Measurements from ENCODE around the gene MYH9. TPM values are rescaled to one million over a fixed set of nuclear protein-coding genes. Genes with fewer than 3 reads are reported as not detected.

The MYH9 gene
- total RNA-seq, 2 experiments from 2014 or later, result 112 to 223 TPM

DNA sequence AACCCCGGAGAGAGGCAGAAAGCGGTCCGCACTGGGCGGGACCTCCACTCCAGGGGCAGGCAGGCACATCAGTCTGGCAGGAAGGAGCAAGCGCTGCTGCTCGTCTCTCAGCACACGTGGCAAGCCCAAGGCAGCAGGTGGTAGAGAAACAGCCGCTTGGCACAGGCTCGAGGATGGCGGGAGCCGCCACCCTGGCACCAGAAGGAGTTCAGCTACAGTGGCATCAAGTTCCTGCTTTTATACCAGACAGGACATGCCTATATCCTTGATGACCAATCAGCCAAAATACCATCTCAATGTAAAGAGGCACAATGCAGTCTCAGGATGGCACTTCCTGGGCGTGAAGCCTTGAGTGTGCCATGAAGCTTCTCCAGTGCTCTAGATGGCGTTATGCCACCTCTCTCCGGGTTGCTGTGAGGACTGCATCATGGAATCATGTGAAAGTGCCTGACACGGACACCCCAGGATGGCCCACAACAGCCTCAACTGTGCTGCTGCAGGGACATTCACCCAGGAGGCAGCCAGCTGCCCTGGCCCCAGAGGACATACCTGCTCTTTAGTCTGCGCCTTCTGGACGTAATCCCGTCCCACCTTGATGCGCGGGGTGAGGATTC is 70.0 kb downstream of the MYH9 start:
- TF ChIP-seq EZH2phosphoT487 (IDR thresholded peaks at IDR 0.05; ENCODE audit: borderline replicate concordance, low read depth, low read length), result no peak
- TF ChIP-seq CTCF (conservative IDR thresholded peaks at IDR 0.05; ENCODE audit: low read length), result no peak
- Histone ChIP-seq H3K4me2 (ENCODE audit: low read length) (no peak overlapping the region), H4K20me1 (ENCODE audit: insufficient read depth, low read length) (no peaks in the 10 kb centered on the region), H3K4me1 (ENCODE audit: insufficient read depth, low read length, poor library complexity, severe bottlenecking) (no peaks in the 10 kb centered on the region), H2AFZ (ENCODE audit: low read length) (no peak overlapping the region), H3K27ac (ENCODE audit: low read depth, low read length, poor library complexity, severe bottlenecking) (no peak overlapping the region), H3K79me2 (ENCODE audit: insufficient read depth, low read depth, low read length) (no peaks in the 10 kb centered on the region), H3K4me3 (ENCODE audit: low read depth, low read length, poor library complexity, severe bottlenecking) (no peak overlapping the region), H3K9me3 (ENCODE audit: low read length) (no peaks in the 10 kb centered on the region), H3K36me3 (ENCODE audit: insufficient read depth, low read length) (peaks cover 93% of the 10 kb centered on the region), H3K9me2 (ENCODE audit: insufficient read depth, low read length) (no peaks in the 10 kb centered on the region)
- intact Hi-C loops (cut with micrococcal nuclease; ENCODE audit: unreplicated experiment), result no loop called here
- CTCF ChIA-PET (ENCODE audit: unreplicated experiment), result no interaction called here
- POLR2A ChIA-PET, result interaction anchor here (0.7 kb wide), 1 partner anchor 424 kb away, joined by 3 read pairs; no protein-coding TSS in a partner anchor
- DNase-seq (ENCODE audit: low spot score), result no peak
- no TSS peak for BruUV-seq (replicated peaks)

DNA sequence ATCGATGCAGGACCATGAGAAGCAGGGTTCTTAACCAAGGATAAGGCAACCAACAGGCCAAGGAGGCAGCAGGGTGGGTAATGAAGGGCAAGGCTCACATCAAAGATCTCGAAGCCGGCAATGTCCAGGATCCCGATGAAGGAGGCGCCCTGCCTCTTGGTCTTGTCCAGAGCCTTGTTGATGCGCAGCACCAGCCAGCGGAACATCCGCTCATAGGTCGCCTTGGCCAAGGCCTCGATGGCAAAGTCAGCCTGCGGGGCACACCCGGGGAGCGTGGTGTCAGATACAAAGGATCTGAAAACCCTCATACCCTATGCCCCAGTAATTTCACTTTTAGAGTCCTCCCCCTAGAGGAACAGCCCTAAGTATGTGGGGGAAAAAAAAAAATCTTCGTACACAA is 71.3 kb downstream of the MYH9 start:
- TF ChIP-seq CTCF (conservative IDR thresholded peaks at IDR 0.05; ENCODE audit: low read length) (no peak), EZH2phosphoT487 (IDR thresholded peaks at IDR 0.05; ENCODE audit: borderline replicate concordance, low read depth, low read length) (no peak)
- H3K4me3 ChIP-seq (ENCODE audit: low read depth, low read length, poor library complexity, severe bottlenecking), result no peak overlapping the region
- POLR2A ChIA-PET, result no interaction called here
- no peak overlapping the region for H3K4me2 ChIP-seq (ENCODE audit: low read length)
- intact Hi-C loops (cut with micrococcal nuclease; ENCODE audit: unreplicated experiment), result no loop called here
- no peak overlapping the region for H3K27ac ChIP-seq (ENCODE audit: low read depth, low read length, poor library complexity, severe bottlenecking)
- H3K79me2 ChIP-seq (ENCODE audit: insufficient read depth, low read depth, low read length), result no peaks in the 10 kb centered on the region
- H4K20me1 ChIP-seq (ENCODE audit: insufficient read depth, low read length), result no peaks in the 10 kb centered on the region
- CTCF ChIA-PET (ENCODE audit: unreplicated experiment), result no interaction called here
- no TSS peak for BruUV-seq (replicated peaks)
- H2AFZ ChIP-seq (ENCODE audit: low read length), result no peak overlapping the region
- no peaks in the 10 kb centered on the region for H3K9me3 ChIP-seq (ENCODE audit: low read length)
- peaks cover 93% of the 10 kb centered on the region for H3K36me3 ChIP-seq (ENCODE audit: insufficient read depth, low read length)
- H3K4me1 ChIP-seq (ENCODE audit: insufficient read depth, low read length, poor library complexity, severe bottlenecking), result no peaks in the 10 kb centered on the region
- no peak for DNase-seq (ENCODE audit: low spot score)
- H3K9me2 ChIP-seq (ENCODE audit: insufficient read depth, low read length), result no peaks in the 10 kb centered on the region

GRCh38 chr22:36315325-36315724 is 72.4 kb downstream of the MYH9 start:
- intact Hi-C loops (cut with micrococcal nuclease; ENCODE audit: unreplicated experiment), result no loop called here
- H3K4me2 ChIP-seq (ENCODE audit: low read length), result no peak overlapping the region
- ChIA-PET CTCF (ENCODE audit: unreplicated experiment) (no interaction called here), POLR2A (interaction anchor here (0.7 kb wide), 2 partner anchors 44 kb away, joined by 3 to 5 read pairs; no protein-coding TSS in a partner anchor)
- TF ChIP-seq CTCF (conservative IDR thresholded peaks at IDR 0.05; ENCODE audit: low read length) (no peak), EZH2phosphoT487 (IDR thresholded peaks at IDR 0.05; ENCODE audit: borderline replicate concordance, low read depth, low read length) (no peak)
- no peaks in the 10 kb centered on the region for H3K9me2 ChIP-seq (ENCODE audit: insufficient read depth, low read length)
- H3K4me1 ChIP-seq (ENCODE audit: insufficient read depth, low read length, poor library complexity, severe bottlenecking), result no peaks in the 10 kb centered on the region
- BruUV-seq (replicated peaks), result no TSS peak
- H3K79me2 ChIP-seq (ENCODE audit: insufficient read depth, low read depth, low read length), result no peaks in the 10 kb centered on the region
- no peaks in the 10 kb centered on the region for H3K9me3 ChIP-seq (ENCODE audit: low read length)
- no peak for DNase-seq (ENCODE audit: low spot score)
- peaks cover 94% of the 10 kb centered on the region for H3K36me3 ChIP-seq (ENCODE audit: insufficient read depth, low read length)
- no peak overlapping the region for H2AFZ ChIP-seq (ENCODE audit: low read length)
- H3K27ac ChIP-seq (ENCODE audit: low read depth, low read length, poor library complexity, severe bottlenecking), result no peak overlapping the region
- no peak overlapping the region for H3K4me3 ChIP-seq (ENCODE audit: low read depth, low read length, poor library complexity, severe bottlenecking)
- H4K20me1 ChIP-seq (ENCODE audit: insufficient read depth, low read length), result no peaks in the 10 kb centered on the region
